Activated CD8-positive, alpha-beta T cell treated with anti-CD3 and anti-CD28 coated beads, Interleukin-2, amount 10 ng/mL, durations not matched to agents 7 days and 5 days (primary cell): Measurements from ENCODE around the gene MTA3. TPM values are rescaled to one million over a fixed set of nuclear protein-coding genes. Genes with fewer than 3 reads are reported as not detected.
"Not testable (repeated sequence)": the region's sequence is repeated elsewhere in the genome, so short reads cannot be mapped to it uniquely, and the experiment has no call there.

ENCODE experiments used
- ATAC-seq: fragments of 150-1000 bp; cut with Tn5 transposase; one replicate; pipeline ENCODE4 v1.10.0; 2021; ENCODE audit warnings: moderate library complexity
- CTCF ChIA-PET: fragments of 350-600 bp; sonication (Branson Sonifier 250); formaldehyde crosslinking; loops from one replicate; lab custom pipeline; 2021; ENCODE audit warnings: antibody characterized with exemption; lab: Charles Lee
- POLR2A ChIA-PET: fragments of 350-600 bp; sonication (Branson Sonifier 250); formaldehyde crosslinking; loops from one replicate; lab custom pipeline; 2021; ENCODE audit warnings: antibody characterized with exemption; lab: Charles Lee
- DNase-seq: peaks from one replicate; pipeline ENCODE4 v3.0.0-alpha.2; 2020
- H3K27ac Mint-ChIP-seq: one replicate; pipeline ENCODE4 v1.8.0; 2021; ENCODE audit warnings: mild to moderate bottlenecking, mixed read lengths
- H3K27me3 Mint-ChIP-seq: one replicate; pipeline ENCODE4 v1.8.0; 2021; ENCODE audit warnings: low read depth, mixed read lengths
- H3K36me3 Mint-ChIP-seq: one replicate; pipeline ENCODE4 v1.8.0; 2021; ENCODE audit warnings: low read depth, mixed read lengths
- H3K4me1 Mint-ChIP-seq: one replicate; pipeline ENCODE4 v1.8.0; 2021; ENCODE audit warnings: low read depth, mixed read lengths
- H3K4me3 Mint-ChIP-seq: one replicate; pipeline ENCODE4 v1.8.0; 2021; ENCODE audit warnings: mild to moderate bottlenecking, mixed read lengths
- H3K9me3 Mint-ChIP-seq: one replicate; pipeline ENCODE4 v1.8.0; 2022; ENCODE audit warnings: mixed read lengths; ENCODE audit not compliant: insufficient read depth
- total RNA-seq, 2 experiments: library from RNA; stranded (reverse); gene quantifications; one replicate each; pipeline ENCODE4 v1.2.3, GENCODE V29; 2021

The MTA3 gene
- total RNA-seq, 2 experiments from 2014 or later, result 26.2 to 33.4 TPM

GRCh38 chr2:42550870-42551269, 17.6 kb upstream of the MTA3 start:
- Mint-ChIP-seq H3K4me1 (no peaks in the 10 kb centered on the region), H3K27ac (no peak overlapping the region), H3K36me3 (no peaks in the 10 kb centered on the region), H3K9me3 (no peaks in the 10 kb centered on the region), H3K27me3 (peaks cover 2% of the 10 kb centered on the region), H3K4me3 (no peak overlapping the region)
- ATAC-seq (no peak), DNase-seq (no peak)
- ChIA-PET POLR2A (no interaction called here), CTCF (interaction anchor here (1.3 kb wide), 1 partner anchor 112 kb away, joined by 3 read pairs; no protein-coding TSS in a partner anchor)

GRCh38 chr2:42554392-42554791, 14.0 kb upstream of the MTA3 start:
- H3K4me1 Mint-ChIP-seq, result no peaks in the 10 kb centered on the region
- no peak overlapping the region for H3K4me3 Mint-ChIP-seq
- H3K27me3 Mint-ChIP-seq, result peaks cover 2% of the 10 kb centered on the region
- ChIA-PET CTCF (no interaction called here), POLR2A (no interaction called here)
- no peaks in the 10 kb centered on the region for H3K36me3 Mint-ChIP-seq
- ATAC-seq, result no peak
- H3K9me3 Mint-ChIP-seq, result no peaks in the 10 kb centered on the region
- DNase-seq, result no peak
- H3K27ac Mint-ChIP-seq, result no peak overlapping the region

DNA sequence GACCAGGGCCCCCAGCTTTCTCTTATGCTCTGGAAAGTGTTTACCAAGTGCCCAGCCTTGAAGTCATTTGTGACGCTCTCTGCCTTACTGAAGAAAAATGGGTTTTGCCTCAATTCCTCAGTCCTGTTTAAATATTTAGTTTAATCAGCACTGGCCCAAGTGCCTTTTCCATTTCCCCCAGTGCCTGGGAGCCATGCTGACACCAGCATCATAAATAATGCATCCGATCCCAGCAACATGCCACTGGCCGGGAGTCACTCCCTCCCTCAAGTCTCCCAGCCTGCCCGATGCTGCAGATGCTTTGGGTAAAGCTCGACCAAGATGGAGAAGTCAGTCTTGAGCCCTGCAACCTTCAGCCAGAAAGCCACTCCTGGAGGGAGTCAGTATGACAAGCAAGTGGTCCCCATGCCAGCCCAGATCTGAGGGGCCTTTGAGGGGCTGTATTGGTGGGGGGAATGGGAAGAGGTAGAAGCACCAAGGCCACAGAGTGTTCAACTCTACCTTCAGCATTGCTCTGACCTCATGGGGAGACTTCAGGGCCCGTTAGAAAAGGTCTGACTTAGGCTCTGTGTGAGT, 12.0 kb upstream of the MTA3 start:
- H3K9me3 Mint-ChIP-seq, result no peaks in the 10 kb centered on the region

DNA sequence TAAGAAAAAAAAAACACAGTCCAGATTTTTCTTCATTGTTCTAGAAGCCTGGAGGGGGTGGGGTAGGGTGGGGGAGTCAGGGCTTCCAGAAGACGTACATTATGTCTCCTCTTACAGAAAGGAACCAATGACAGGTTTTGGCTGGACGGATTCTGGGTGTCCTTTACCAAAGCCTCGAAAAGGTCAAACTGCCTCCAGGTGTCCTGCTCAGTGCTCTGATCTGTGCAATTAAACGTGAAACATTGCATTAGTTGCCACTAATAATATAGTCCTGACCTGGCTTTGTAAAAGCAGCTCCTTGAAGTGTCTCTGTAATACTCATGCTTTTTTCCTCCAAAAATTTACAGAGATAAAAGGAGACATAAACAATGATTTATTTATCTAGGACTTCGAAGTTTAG, 11.1 kb upstream of the MTA3 start:
- no peak for DNase-seq
- no peak for ATAC-seq
- H3K27ac Mint-ChIP-seq, result no peak overlapping the region
- ChIA-PET POLR2A (no interaction called here), CTCF (no interaction called here)
- no peak overlapping the region for H3K4me3 Mint-ChIP-seq
- H3K36me3 Mint-ChIP-seq, result no peaks in the 10 kb centered on the region
- no peaks in the 10 kb centered on the region for H3K9me3 Mint-ChIP-seq
- no peaks in the 10 kb centered on the region for H3K4me1 Mint-ChIP-seq
- H3K27me3 Mint-ChIP-seq, result no peaks in the 10 kb centered on the region

More for the DNA sequence above, 12.0 kb upstream of the MTA3 start:
- POLR2A ChIA-PET, result no interaction called here
- CTCF ChIA-PET, result no interaction called here
- Mint-ChIP-seq H3K4me1 (no peaks in the 10 kb centered on the region), H3K36me3 (no peaks in the 10 kb centered on the region), H3K27me3 (no peaks in the 10 kb centered on the region), H3K27ac (no peak overlapping the region), H3K4me3 (no peak overlapping the region)
- DNase-seq (no peak), ATAC-seq (no peak)

- DNase-seq, result no peak
Measured at GRCh38 chr2:42558827-42559226, 9.6 kb upstream of the MTA3 start.

DNA sequence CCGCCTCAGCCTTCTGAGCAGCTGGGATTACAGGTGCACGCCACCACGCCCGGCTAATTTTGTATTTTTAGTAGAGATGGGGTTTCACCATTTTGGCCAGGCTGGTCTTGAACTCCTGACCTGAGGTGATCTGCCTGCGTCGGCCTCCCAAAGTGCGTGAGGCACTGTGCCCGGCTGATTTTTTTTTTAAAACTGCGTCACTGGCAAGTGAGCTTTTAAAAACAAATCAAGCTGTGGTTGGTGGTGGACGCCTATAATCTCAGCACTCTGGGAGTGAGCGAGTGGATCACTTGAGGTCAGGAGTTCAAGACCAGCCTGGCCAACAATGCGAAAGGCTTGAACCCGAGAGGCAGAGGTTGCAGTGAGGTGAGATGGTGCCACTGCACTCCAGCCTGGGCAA, 8.3 kb upstream of the MTA3 start:
- H3K36me3 Mint-ChIP-seq, H3K4me3 Mint-ChIP-seq, H3K27ac Mint-ChIP-seq, POLR2A ChIA-PET, DNase-seq, ATAC-seq, H3K9me3 Mint-ChIP-seq, H3K27me3 Mint-ChIP-seq, H3K4me1 Mint-ChIP-seq, CTCF ChIA-PET: not testable (repeated sequence)

More at GRCh38 chr2:42558827-42559226, 9.6 kb upstream of the MTA3 start:
- no peak overlapping the region for H3K27ac Mint-ChIP-seq
- no peaks in the 10 kb centered on the region for H3K4me1 Mint-ChIP-seq
- ChIA-PET CTCF (interaction anchor here (0.7 kb wide), 1 partner anchor 43 kb away, joined by 3 read pairs; no protein-coding TSS in a partner anchor), POLR2A (no interaction called here)
- no peak for ATAC-seq
- H3K9me3 Mint-ChIP-seq, result no peaks in the 10 kb centered on the region
- H3K36me3 Mint-ChIP-seq, result no peaks in the 10 kb centered on the region
- no peak overlapping the region for H3K4me3 Mint-ChIP-seq
- no peaks in the 10 kb centered on the region for H3K27me3 Mint-ChIP-seq

- H3K9me3 Mint-ChIP-seq, result no peaks in the 10 kb centered on the region
- no peaks in the 10 kb centered on the region for H3K27me3 Mint-ChIP-seq
- CTCF ChIA-PET, result no interaction called here
- H3K4me3 Mint-ChIP-seq, result no peak overlapping the region
- ATAC-seq, result no peak
- no peak for DNase-seq
- peaks cover under 1% of the 10 kb centered on the region for H3K4me1 Mint-ChIP-seq
- no peak overlapping the region for H3K27ac Mint-ChIP-seq
- POLR2A ChIA-PET, result no interaction called here
- H3K36me3 Mint-ChIP-seq, result no peaks in the 10 kb centered on the region
Measured at GRCh38 chr2:42560899-42561298, 7.5 kb upstream of the MTA3 start.

DNA sequence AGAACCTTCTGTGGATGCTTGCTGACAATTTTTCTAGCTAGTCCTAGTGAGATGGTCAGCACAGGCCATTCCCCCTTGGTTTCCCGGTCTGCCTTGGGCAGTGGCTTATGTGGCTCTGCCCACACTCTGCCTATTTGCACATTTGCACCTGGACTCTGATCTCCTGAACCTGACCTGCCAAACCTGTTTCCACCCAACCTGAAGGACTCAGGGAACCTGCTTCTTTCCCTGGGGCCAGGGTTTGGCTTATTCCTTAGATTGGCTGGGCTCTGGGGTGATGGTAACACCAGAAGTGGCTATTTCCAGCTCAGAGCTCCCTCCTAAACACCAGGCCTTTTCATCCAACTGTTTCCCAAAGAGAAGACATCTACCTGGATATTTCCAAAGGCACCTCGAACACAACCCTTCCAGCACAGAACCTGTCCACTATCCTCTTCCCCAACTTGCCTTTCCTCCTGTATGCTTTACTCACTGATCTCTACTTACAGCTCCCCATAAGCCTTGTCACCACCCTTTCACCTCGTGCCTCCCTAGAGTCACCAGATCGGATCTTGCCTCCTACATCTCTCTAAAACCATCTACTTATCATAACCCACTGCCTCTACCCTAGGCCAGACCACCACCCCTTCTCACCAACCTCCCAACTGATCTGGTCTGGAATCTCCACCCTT, 5.8 kb upstream of the MTA3 start:
- CTCF ChIA-PET, result interaction anchor here (1.9 kb wide), 1 partner anchor 101 kb away, joined by 4 read pairs; no protein-coding TSS in a partner anchor
- peaks cover 18% of the 10 kb centered on the region for H3K4me1 Mint-ChIP-seq
- POLR2A ChIA-PET, result no interaction called here
- no peak for ATAC-seq
- no peak overlapping the region for H3K27ac Mint-ChIP-seq
- H3K4me3 Mint-ChIP-seq, result no peak overlapping the region
- no peaks in the 10 kb centered on the region for H3K9me3 Mint-ChIP-seq
- H3K27me3 Mint-ChIP-seq, result no peaks in the 10 kb centered on the region
- DNase-seq, result no peak
- no peaks in the 10 kb centered on the region for H3K36me3 Mint-ChIP-seq

- POLR2A ChIA-PET, result interaction anchor here (1.5 kb wide), 1 partner anchor 244 kb away, joined by 3 read pairs; no protein-coding TSS in a partner anchor
- Mint-ChIP-seq H3K4me3 (no peak overlapping the region), H3K36me3 (peaks cover 3% of the 10 kb centered on the region), H3K27me3 (no peaks in the 10 kb centered on the region), H3K9me3 (no peaks in the 10 kb centered on the region), H3K27ac (peak overlapping the region; percentile 8), H3K4me1 (peaks cover 33% of the 10 kb centered on the region)
- peak; percentile 34 for DNase-seq
- ATAC-seq, result no peak
- CTCF ChIA-PET, result interaction anchor here (1.0 to 2.1 kb wide), 3 partner anchors 86 to 199 kb away, joined by 3 to 8 read pairs (median 3); no protein-coding TSS in a partner anchor
Measured at GRCh38 chr2:42566025-42566424, 2.4 kb upstream of the MTA3 start.

DNA sequence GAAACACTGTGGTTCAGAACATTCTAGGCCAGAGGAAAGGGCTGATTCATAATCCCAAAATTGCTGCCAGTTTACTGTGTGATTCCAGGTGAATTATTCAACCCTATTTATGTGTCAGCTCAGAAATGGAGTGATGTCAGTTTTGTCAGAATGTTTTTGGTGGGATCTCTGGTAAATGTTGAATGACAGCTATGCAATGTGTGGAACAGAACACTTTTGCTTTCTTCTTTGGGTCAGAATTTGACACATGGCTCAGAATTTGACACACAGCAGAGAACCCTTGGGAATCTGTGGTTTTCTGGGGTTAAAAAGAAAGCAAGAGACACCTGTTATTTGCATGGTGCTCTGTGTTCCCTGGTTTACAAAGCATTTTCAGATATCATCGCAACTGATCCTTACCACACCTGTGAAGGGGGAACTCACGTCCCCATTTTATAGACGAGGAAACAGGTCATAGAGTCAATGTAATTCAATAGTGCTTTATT, 1.6 kb upstream of the MTA3 start:
- Mint-ChIP-seq H3K27ac (no peak overlapping the region), H3K36me3 (peaks cover 5% of the 10 kb centered on the region), H3K27me3 (no peaks in the 10 kb centered on the region), H3K4me3 (no peak overlapping the region), H3K9me3 (no peaks in the 10 kb centered on the region), H3K4me1 (peaks cover 33% of the 10 kb centered on the region)
- ChIA-PET POLR2A (interaction anchor here (1.5 kb wide), 1 partner anchor 244 kb away, joined by 3 read pairs; no protein-coding TSS in a partner anchor), CTCF (interaction anchor here (0.8 to 2.1 kb wide), 3 partner anchors 11 to 97 kb away, joined by 3 to 8 read pairs (median 3); no protein-coding TSS in a partner anchor)
- no peak for DNase-seq
- no peak for ATAC-seq

GRCh38 chr2:42567364-42567763, 1.1 kb upstream of the MTA3 start:
- CTCF ChIA-PET, result interaction anchor here (0.8 to 2.1 kb wide), 2 partner anchors 11 to 96 kb away, joined by 3 to 8 read pairs; no protein-coding TSS in a partner anchor
- no peaks in the 10 kb centered on the region for H3K9me3 Mint-ChIP-seq
- peak overlapping the region; percentile 59 for H3K4me3 Mint-ChIP-seq
- peak overlapping the region; percentile 63 for H3K27ac Mint-ChIP-seq
- H3K27me3 Mint-ChIP-seq, result no peaks in the 10 kb centered on the region
- H3K36me3 Mint-ChIP-seq, result peaks cover 5% of the 10 kb centered on the region
- DNase-seq (no peak), ATAC-seq (no peak)
- POLR2A ChIA-PET, result interaction anchor here (1.5 kb wide), 1 partner anchor 243 kb away, joined by 3 read pairs; no protein-coding TSS in a partner anchor
- H3K4me1 Mint-ChIP-seq, result peaks cover 33% of the 10 kb centered on the region
